Suprapubic skin (tissue), 3 donors: ENCODE results near the gene GPLD1.

Source experiments
- POLR2AphosphoS5 ChIP-seq, 3 donors: sonication (generic); formaldehyde crosslinking; IDR thresholded peaks; one replicate each; pipeline ENCODE4 v1.6.1; 2017; ENCODE audit warnings: antibody characterized with exemption in 3 of 3
- TF ChIP-seq, protein P1 (sequence below), 2 donors: fragments of 200-600 bp in 1 of 2; fragments of 450-650 bp in 1 of 2; sonication (generic) in 1 of 2; IDR thresholded peaks; one replicate each; pipeline ENCODE4 v1.5.1; 2016 to 2019; ENCODE audit warnings: antibody characterized with exemption in 2 of 2, mild to moderate bottlenecking in 1 of 2, moderate library complexity in 1 of 2

DNA sequence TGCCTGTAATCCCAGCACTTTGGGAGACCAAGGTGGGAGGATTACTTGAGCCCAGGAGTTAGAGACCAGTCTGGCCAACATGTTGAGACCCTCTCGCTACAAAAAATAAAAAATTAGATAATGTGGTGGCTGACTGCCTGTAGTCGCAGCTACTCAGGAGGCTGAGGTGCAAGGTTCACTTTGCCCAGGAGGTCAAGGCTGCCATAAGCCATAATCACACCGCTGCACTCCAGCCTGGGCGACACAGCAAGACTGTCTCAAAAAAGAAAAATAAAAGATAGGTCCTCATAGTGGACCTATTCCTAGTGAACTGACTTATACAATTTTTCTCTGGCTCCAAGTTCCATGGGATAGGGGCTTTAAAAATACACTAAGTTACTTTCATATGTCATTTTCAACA, 44.8 kb downstream of the GPLD1 start:
- TF ChIP-seq, protein P1, sequence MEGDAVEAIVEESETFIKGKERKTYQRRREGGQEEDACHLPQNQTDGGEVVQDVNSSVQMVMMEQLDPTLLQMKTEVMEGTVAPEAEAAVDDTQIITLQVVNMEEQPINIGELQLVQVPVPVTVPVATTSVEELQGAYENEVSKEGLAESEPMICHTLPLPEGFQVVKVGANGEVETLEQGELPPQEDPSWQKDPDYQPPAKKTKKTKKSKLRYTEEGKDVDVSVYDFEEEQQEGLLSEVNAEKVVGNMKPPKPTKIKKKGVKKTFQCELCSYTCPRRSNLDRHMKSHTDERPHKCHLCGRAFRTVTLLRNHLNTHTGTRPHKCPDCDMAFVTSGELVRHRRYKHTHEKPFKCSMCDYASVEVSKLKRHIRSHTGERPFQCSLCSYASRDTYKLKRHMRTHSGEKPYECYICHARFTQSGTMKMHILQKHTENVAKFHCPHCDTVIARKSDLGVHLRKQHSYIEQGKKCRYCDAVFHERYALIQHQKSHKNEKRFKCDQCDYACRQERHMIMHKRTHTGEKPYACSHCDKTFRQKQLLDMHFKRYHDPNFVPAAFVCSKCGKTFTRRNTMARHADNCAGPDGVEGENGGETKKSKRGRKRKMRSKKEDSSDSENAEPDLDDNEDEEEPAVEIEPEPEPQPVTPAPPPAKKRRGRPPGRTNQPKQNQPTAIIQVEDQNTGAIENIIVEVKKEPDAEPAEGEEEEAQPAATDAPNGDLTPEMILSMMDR (IDR thresholded peaks at IDR 0.05) = no peak
- TF ChIP-seq POLR2AphosphoS5 (IDR thresholded peaks at IDR 0.05) = no peak
